NCI-H2081 (cell line): ENCODE measurements around the gene SAP30L.

ENCODE experiments used
- DNase-seq, 2 experiments: peaks; one replicate each; lab custom pipeline; 2025; lab: John Stamatoyannopoulos, UW

SAP30L gene

DNA sequence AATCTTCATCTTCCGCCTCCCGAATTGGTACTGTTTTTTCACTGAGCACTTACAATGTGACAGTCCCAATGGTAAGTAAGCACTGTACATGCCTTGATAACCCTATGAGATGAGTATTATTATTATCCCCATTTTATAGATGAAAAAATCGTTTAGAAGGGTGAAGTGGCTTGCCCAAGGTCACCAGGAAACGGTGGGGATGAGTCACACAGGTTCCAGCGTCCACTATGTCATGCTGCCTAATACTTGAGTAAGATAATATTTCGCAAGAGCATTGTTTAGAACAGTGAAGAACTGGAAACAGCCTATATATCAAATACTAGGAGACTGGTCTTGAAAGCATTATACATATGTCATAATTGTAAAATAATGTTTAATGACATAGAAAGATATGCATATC is 19.4 kb downstream of the SAP30L start:
- no peak for DNase-seq

GRCh38 chr5:154466147-154466546 is 20.4 kb downstream of the SAP30L start:
- no peak for DNase-seq

GRCh38 chr5:154466671-154467070 is 20.9 kb downstream of the SAP30L start:
- DNase-seq, result no peak

GRCh38 chr5:154467655-154468354 is 22.0 kb downstream of the SAP30L start:
- peak; percentile 62 to 65 for DNase-seq

GRCh38 chr5:154470137-154470536 is 24.3 kb downstream of the SAP30L start:
- DNase-seq, result no peak

DNA sequence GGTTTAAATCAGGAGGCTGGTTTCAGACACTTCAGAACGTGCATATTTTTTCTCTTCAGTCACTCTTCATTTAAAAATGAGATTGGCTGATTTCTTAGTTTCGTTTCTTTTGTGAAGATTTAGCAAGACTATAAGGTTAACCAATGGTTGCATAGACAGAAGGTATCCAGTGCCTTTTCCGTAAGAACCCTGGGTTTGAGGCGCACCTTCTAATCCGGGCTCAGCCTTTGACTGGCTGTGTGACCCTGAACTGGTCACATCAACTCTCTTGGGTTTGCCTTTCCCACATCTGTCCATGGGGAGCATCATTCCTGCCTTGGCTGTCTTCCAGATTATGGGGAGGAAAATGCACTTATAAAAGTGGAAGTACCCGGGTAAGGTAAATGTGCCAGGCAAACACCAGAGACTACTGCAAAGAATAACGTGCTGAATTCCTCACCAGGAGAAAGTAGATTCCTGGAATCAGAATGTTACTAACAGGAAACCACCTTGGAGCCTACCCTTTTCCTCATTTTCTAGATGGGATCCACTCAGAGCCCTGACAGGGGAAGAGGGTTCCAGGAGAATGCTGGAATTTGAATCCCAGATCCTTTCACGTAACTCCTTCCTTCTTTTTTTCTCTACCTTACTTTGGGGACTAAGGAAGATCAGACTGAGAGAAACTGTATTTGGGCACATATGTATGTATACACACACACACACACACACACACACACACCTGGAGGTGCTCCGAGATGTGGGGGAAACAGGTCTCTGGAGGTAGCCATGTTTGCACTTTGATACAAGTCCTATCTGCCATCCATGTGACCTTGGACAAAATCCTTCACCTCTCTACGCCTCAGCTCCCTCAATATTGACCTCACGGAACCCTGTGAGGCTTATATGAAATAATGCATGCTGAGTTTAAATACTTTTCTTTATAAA is 25.4 kb downstream of the SAP30L start:
- no peak for DNase-seq

- DNase-seq, result no peak
Observed at GRCh38 chr5:154472871-154473580, 27.2 kb downstream of the SAP30L start.

DNA sequence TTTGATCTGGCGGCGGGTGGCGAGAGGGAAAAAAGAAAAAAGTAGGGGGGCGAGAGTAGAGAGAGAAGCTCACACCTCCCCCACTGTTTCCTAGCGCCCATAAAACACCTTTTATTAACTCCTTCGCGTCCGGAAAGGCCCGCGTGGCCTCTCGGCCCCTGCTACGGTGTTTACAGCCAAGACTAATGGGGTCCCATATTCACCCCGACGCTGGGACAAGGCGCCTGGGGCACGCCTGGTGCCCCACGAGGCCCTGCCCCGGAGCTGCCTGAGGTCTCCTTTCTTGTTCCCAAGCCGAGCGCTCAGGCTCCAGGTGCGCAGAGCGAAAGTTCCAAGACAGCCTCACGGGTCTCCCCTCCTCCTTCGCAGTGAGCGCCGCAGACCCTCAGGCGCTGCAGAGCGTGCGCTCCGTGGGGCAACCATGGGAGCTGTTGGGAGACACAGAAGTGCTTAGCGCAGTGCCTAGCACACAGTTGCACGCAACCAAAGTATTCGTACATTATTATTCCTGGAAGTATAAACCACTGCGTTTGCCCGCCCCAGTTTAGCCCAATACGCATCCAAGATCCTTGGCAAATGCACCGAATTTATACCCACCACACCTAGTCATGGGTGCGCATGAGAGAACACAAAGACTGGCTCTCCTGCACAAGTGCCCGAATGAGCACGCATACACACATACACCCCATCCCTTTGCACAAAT is 27.9 kb downstream of the SAP30L start:
- no peak for DNase-seq

DNA sequence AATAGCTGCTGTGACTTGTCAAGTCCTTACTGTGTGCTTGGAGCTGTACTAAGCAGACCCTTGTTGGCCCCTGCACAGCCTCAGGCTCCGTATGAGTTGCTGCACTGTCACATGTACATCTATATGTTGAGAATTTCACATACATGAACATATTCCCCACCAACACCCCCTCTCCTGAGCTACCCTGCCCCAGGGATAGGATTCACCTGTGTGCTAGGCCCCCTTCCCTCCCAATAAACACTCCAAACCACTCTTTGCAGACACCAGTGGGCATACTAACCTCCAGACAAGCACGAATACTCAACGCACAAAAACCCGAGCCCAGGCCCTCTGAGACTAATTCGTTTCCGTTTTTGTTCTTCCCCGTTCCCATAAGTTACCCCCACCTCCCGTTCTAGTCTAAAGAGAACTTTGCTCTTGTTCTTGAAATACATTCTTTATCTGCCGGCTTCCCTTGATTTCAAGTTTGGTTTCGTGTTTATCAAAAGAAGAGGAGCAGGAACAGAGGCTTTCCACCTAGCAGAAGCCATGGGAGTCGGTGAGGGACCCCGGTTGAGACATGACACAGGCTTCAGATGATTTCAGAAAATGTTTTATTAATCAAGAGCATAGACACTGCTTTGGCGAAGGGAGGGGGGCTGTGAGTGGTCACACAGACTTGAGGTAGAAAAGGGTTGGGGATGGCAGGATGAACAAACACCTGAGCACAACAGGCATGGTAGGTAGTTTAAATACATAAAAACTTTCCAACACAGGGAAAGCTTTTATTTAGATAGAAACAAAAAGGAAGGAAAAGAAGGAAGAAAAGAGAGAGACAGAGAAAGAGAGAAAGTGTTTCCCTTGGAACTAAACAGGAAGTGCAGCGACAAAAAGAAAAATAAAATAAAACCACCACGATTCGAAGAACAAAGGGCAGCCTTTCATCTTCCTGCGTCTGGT is 28.9 kb downstream of the SAP30L start:
- DNase-seq, result no peak

GRCh38 chr5:154475591-154476353 is 30.0 kb downstream of the SAP30L start:
- DNase-seq, result no peak

- DNase-seq, result no peak
Observed at GRCh38 chr5:154476354-154477205, 30.8 kb downstream of the SAP30L start.

- DNase-seq, result peak in 1 of 2 experiments; percentile 57
Observed at GRCh38 chr5:154477382-154478223, 31.8 kb downstream of the SAP30L start.

DNA sequence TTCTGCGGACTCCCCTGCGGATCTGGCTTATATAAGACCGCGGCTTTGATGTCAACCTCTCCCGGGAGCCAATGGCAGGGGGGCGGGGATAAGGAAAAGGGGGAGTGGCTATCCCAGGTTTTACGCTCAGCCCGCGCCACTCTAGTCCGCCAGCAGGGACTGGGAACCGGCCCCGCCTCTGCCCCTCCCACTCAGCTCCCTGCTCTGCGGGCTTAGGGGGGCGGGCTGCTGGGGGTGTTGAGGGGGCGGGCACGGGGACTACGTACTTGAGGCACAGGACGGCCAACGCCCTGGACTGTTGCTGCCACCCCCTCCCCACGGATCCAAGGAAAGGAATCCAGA is 32.4 kb downstream of the SAP30L start, which contains the start of gene HAND1:
TSS of gene HAND1 (minus strand) at position 4 of the 342 bp plus-strand sequence. CDS start 219 bp downstream, outside the sequence.
- DNase-seq, result peak; percentile 42 to 57

DNA sequence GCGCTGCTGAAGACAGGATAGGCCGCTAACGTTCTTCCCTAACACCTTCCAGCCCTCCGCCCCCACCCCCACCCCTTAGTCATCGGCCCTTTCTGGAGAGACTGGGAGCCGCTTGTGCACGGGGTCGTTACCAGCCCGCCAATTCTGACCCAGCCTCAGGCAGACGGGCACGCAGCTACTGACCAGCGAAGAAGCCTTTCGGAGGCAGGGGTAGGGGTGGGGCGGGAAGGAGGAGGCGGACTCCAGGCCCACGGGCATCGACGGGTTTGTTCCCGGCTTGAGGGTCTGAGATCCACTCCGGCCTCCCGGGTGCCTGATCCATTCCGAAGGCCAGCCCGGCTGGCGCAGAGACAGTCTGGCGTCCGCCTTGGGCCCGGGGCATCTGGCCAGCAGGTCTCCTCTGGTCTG is 33.0 kb downstream of the SAP30L start:
- no peak for DNase-seq

DNA sequence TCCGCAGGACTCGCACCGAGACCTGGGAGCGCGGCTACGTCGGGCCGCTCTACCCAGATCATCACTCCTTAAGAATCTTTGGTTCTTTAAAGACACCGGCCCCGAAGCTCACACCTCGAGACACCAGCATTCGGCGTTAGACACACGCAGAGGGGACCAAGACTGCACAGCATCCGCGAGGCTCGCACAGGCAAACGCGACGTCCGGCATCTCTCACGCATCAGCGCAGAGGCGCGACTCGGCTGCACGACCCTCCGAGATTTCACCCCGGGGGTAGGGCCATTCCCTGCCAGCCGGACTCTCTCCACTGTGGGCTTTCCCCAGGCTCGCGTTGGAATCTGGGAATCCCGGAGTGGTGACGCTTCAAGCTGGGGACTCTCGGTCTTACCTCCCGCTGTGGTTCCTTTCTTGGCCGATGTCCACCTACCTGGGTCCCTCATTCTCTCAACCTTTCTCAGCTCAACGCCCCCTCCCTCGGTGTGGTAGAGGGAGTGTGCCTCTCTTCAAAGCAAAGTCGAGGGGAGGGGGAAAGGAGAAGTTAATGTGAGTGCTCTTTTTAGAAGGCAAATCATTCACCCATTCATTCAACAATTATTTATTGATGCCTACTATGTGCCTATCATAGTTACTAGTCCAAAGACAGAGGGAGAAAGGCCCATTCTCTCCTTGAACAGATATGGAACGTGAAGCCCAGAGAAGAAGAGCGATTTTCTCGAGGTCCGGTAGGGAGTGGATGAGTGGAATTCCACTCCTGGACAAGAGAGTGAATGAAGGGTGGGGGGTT is 33.6 kb downstream of the SAP30L start:
- DNase-seq, result no peak

DNA sequence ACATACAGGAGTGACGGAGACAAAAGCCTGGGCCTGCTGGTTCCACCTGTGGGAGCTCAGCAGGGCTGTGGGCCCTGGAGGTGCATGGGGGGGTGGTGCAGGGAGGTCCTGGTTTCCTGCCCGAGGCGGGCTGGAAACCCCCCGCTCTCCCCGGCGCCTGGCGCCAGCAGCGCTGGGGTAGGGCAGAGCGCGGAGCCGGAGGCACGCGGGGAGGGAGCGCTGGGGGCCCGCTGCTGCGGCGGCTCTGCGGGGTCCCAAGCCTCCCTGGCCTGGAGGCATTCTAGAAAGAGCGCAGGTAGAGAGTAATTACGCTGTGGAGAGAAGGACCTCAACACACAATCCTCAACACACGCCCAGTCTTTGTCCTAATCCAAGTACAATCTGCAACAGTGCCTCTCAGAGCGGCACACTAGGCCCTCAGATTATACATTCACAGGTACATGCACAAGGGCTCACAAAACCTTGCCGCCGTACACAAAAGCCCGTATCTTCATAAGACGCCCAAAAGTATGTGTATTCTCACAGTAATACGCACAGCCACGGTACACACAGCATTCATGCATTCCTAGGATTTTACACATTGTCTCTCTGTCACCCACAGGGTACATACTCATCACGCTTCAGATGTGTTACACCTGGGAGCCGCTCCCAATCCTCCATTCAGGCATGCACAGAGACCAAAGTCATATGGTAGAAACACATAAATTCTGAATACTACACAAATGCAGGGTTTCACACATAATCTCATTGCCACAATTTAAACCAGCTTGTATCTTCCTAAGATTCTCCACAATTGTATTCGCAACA is 34.4 kb downstream of the SAP30L start:
- no peak for DNase-seq
